Ovary (tissue), 3 donors: ENCODE data around the gene SUGP1.

ENCODE experiments used
- CTCF ChIP-seq, 3 donors: fragments of 450-650 bp in 2 of 3; fragments of 200-600 bp in 1 of 3; IDR thresholded peaks; one replicate each; pipeline versions ENCODE4 v1.5.1 to v1.8.0; 2016 to 2022; ENCODE audit warnings: antibody characterized with exemption in 3 of 3, mild to moderate bottlenecking in 1 of 3
- EP300 ChIP-seq: sonication (generic); formaldehyde crosslinking; IDR thresholded peaks from one replicate; pipeline ENCODE4 v1.6.1; 2017; ENCODE audit warnings: antibody characterized with exemption
- POLR2A ChIP-seq: fragments of 450-650 bp; IDR thresholded peaks from one replicate; pipeline ENCODE4 v1.6.1; 2017; ENCODE audit warnings: antibody characterized with exemption, mild to moderate bottlenecking, moderate library complexity
- donor health status: DM: no; HTN: no; CAD: no.

- TF ChIP-seq POLR2A, result no peak
- no peak for TF ChIP-seq EP300
- no peak for TF ChIP-seq CTCF (IDR thresholded peaks at IDR 0.05)
Measured at GRCh38 chr19:19327672-19328071, 7.4 kb upstream of the SUGP1 start.
